Hepatocyte (in vitro differentiated cells): Measurements from ENCODE around the gene S100A6.

ENCODE experiments used
- CTCF ChIP-seq: fragments of 200-600 bp; sonication (generic); IDR thresholded peaks from 2 replicates; pipeline ENCODE4 v1.5.1; 2016; ENCODE audit warnings: antibody characterized with exemption, mild to moderate bottlenecking; ENCODE audit not compliant: poor library complexity
- EZH2phosphoT487 ChIP-seq: fragments of 200-600 bp; sonication (generic); IDR thresholded peaks from one replicate; pipeline ENCODE4 v1.6.1; 2018; ENCODE audit warnings: antibody characterized with exemption, mild to moderate bottlenecking, low read depth, moderate library complexity; ENCODE audit not compliant: unreplicated experiment, severe bottlenecking

DNA sequence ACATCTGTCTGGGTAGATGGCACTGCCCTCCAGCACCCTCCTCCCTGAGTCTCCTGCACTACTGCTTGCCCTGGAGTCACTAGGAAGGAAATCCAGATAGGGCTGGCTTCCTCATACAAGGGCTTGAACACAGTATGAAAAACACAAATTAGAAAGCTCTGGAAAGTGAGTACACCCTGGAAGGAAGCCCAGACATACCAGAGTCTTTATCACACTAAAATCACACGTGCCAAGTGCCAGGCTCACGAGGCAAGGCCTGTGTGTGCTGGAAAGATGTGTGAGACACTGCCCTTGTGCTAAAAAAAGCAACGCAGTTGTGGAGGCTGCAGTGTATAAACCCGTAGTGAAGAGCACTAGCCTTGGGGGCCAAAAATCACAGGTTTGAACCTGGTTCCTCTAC, 47.1 kb downstream of the S100A6 start:
- TF ChIP-seq EZH2phosphoT487 = no peak
- no peak for TF ChIP-seq CTCF
